ENCODE results near the gene PAX2.

Gene PAX2

GRCh38 chr10:100705139-100705538, 40.2 kb upstream of the PAX2 start:
- H3K36me3 ChIP-seq (ENCODE audit: low read depth), result no peaks in the 10 kb centered on the region
- no peaks in the 10 kb centered on the region for H3K9me3 ChIP-seq (ENCODE audit: severe bottlenecking)
- no peak overlapping the region for H3K27ac ChIP-seq (ENCODE audit: poor library complexity, severe bottlenecking)
- ATAC-seq (ENCODE audit: low read depth) (no peak), DNase-seq (ENCODE audit: low spot score) (no peak)
- H3K27me3 ChIP-seq (ENCODE audit: insufficient read depth, poor library complexity, severe bottlenecking), result peaks cover 28% of the 10 kb centered on the region
- H3K4me1 ChIP-seq (ENCODE audit: insufficient read depth, poor library complexity, severe bottlenecking), result no peaks in the 10 kb centered on the region
- H3K4me3 ChIP-seq (ENCODE audit: severe bottlenecking), result no peak overlapping the region
- TF ChIP-seq CTCF (IDR thresholded peaks at IDR 0.05; ENCODE audit: poor library complexity, severe bottlenecking), result no peak

GRCh38 chr10:100707261-100707848, 38.0 kb upstream of the PAX2 start:
- Histone ChIP-seq H3K4me1 (ENCODE audit: insufficient read depth, poor library complexity, severe bottlenecking) (no peaks in the 10 kb centered on the region), H3K36me3 (ENCODE audit: low read depth) (no peaks in the 10 kb centered on the region), H3K9me3 (ENCODE audit: severe bottlenecking) (no peaks in the 10 kb centered on the region), H3K4me3 (ENCODE audit: severe bottlenecking) (no peak overlapping the region), H3K27ac (ENCODE audit: poor library complexity, severe bottlenecking) (no peak overlapping the region), H3K27me3 (ENCODE audit: insufficient read depth, poor library complexity, severe bottlenecking) (peaks cover 50% of the 10 kb centered on the region)
- ATAC-seq (ENCODE audit: low read depth), result no peak
- TF ChIP-seq CTCF (IDR thresholded peaks at IDR 0.05; ENCODE audit: poor library complexity, severe bottlenecking), result no peak
- no peak for DNase-seq (ENCODE audit: low spot score)

GRCh38 chr10:100709146-100710082, 36.0 kb upstream of the PAX2 start:
- no peaks in the 10 kb centered on the region for H3K4me1 ChIP-seq (ENCODE audit: insufficient read depth, poor library complexity, severe bottlenecking)
- no peak for TF ChIP-seq CTCF (IDR thresholded peaks at IDR 0.05; ENCODE audit: poor library complexity, severe bottlenecking)
- no peak overlapping the region for H3K4me3 ChIP-seq (ENCODE audit: severe bottlenecking)
- no peak overlapping the region for H3K27ac ChIP-seq (ENCODE audit: poor library complexity, severe bottlenecking)
- H3K27me3 ChIP-seq (ENCODE audit: insufficient read depth, poor library complexity, severe bottlenecking), result peaks cover 71% of the 10 kb centered on the region
- DNase-seq (ENCODE audit: low spot score) (no peak), ATAC-seq (ENCODE audit: low read depth) (no peak)
- no peaks in the 10 kb centered on the region for H3K36me3 ChIP-seq (ENCODE audit: low read depth)
- no peaks in the 10 kb centered on the region for H3K9me3 ChIP-seq (ENCODE audit: severe bottlenecking)

- H3K4me3 ChIP-seq (ENCODE audit: severe bottlenecking), result no peak overlapping the region
- no peaks in the 10 kb centered on the region for H3K9me3 ChIP-seq (ENCODE audit: severe bottlenecking)
- no peak overlapping the region for H3K27ac ChIP-seq (ENCODE audit: poor library complexity, severe bottlenecking)
- no peaks in the 10 kb centered on the region for H3K36me3 ChIP-seq (ENCODE audit: low read depth)
- no peaks in the 10 kb centered on the region for H3K4me1 ChIP-seq (ENCODE audit: insufficient read depth, poor library complexity, severe bottlenecking)
- DNase-seq (ENCODE audit: low spot score) (no peak), ATAC-seq (ENCODE audit: low read depth) (no peak)
- no peak for TF ChIP-seq CTCF (IDR thresholded peaks at IDR 0.05; ENCODE audit: poor library complexity, severe bottlenecking)
- peaks cover 80% of the 10 kb centered on the region for H3K27me3 ChIP-seq (ENCODE audit: insufficient read depth, poor library complexity, severe bottlenecking)
Observed at GRCh38 chr10:100710151-100710871, 35.1 kb upstream of the PAX2 start.

All from RWPE2 (cell line).